LoVo (cell line): ENCODE measurements around the gene CPN1.

Experiments used
- DNase-seq: peaks from one replicate; pipeline ENCODE4 v3.0.0-alpha.2; 2016; ENCODE audit warnings: low spot score

CPN1 gene

DNA sequence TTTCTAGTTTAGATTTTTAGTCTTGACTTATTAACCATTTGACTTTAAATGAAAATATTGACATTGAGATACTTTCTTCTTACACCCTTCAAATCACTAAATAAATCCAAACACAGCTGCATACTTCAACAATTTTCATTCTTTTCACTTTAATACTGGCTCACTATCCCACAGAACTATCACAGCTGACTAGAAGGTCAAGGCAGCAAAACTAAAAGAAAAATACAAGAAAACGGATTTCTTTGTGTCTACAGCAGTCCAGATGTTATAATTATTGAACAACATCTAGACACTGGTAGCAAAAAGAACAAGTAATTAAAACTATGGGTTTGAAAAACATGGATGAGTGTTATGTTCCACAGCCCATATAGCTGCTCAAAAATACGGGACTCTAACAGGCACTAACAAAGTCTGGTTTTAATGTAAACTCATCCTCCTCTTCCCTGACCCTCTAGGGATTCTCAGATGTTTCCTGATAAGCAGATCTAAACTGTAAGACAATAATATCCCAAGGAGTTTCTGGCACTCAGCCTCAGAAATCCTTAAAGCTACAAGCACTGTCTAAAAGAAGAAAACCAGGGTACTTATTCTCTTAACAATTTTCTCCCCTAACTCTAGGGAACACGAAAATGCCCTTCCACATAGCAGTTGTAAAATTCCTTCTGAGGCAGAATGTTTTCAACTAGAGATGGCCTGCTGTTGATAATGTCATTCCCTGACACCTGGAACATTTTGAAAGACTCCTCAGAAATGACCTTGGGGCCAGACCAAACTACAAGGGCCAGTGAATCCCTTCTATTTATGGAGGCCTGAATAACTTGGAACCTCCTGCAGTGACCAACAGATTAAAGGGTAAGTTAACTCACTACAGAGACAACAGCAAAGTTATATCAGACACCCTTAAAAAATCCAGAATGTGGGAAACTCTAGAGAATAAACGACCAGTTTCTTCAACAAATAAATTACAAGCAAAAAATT lies 84.7 kb downstream of the CPN1 start:
- no peak for DNase-seq

DNA sequence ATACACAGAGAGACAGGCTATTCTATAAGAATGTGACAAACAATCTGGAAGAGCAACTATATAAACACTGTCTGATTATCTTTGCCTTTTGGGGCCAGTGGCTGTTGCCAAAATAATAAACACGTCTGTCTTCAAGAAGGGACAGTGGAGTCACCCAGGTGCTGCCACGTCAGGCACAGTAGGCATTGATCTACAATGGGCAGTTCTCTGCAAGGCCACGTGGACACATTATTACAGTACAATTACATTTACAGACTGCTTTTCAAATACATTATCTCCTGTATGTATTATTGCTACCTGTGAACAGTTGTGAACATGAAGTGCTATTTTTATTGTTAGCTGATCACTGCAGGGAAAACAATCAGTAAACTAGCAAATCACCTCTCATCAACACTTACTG lies 86.0 kb downstream of the CPN1 start:
- no peak for DNase-seq

DNA sequence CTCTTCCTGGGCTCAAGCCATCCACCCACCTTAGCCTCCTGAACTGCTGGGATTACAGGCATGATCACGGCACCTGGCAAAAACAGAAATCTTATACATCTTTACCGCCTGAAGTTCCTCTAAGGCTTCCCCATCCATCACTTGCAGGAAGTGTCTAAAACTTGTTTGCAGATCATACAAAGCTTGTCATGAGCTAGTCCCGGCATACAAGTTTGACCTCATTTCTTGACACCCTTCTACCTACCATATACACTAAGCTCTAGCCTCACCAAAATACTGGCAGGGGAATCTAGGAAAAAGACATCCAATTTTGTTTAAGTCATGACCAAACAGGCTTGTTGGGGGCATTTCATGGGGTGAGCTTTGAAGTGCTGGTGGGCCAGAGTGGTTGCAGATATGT lies 86.4 kb downstream of the CPN1 start:
- DNase-seq = no peak

- no peak for DNase-seq
Observed at GRCh38 chr10:99994801-99995200, 86.9 kb downstream of the CPN1 start.

DNA sequence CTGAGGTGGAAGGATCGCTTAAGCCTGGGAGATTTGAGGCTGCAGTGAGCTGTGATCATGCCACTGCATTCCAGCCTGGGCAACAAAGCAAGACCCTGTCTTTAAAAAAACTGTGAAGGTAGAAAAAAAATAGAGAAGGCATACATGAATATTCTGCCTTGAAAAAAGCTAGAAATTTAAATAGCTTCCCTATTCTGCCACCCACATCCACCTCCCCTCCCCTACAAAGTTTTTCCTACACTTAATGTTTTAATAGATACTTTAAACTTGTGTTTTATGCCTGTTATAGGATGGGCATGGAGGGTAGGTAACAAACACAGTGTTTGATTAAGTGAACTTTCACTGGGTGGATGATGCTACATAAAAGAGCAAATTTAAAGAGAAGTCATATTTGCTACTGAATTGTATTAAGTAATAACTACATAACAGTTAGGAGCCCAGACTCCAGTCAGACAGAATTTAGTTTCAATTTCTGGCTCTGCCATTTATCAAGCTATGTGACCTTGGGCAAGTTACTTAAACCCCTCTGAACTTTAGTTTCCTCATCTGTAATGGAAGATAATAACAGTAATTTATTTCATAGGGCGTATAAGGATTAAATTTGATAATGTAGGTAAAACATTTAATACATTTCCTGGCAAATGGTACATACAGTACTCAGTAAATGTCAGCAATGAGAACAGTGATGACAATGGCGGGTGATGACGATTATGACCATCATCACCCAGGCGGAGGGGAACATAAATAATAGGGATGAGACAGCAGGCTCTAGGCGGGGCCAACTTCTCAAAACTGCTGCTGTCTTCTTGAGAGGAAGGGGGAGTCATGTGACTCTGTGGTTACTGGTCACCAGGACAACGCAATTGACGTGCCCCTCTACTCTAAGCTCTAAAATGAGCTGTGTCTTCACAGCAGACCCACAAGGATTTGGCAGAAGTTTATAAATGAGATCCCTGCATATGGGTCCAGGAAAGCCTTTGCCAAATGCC lies 87.7 kb downstream of the CPN1 start:
- DNase-seq = no peak
